NCI-H2081 (cell line): ENCODE measurements around the gene SELENOF.
"Not testable (repeated sequence)": the region's sequence is repeated elsewhere in the genome, so short reads cannot be mapped to it uniquely, and the experiment has no call there.

Experiments
- DNase-seq, 2 experiments: peaks; one replicate each; lab custom pipeline; 2025; lab: John Stamatoyannopoulos, UW

Gene SELENOF

GRCh38 chr1:86916752-86917151 is 2.8 kb upstream of the SELENOF start:
- no peak for DNase-seq

- no peak for DNase-seq
These were observed 1.9 kb upstream of the SELENOF start for GRCh38 chr1:86915737-86916235.

- DNase-seq: peak; percentile 33 to 56
These were observed 1.2 kb upstream of the SELENOF start for GRCh38 chr1:86914998-86915736.

- DNase-seq: no peak
These were observed 673 bp upstream of the SELENOF start, which contains the start of gene HS2ST1 for GRCh38 chr1:86914601-86914997. TSS of gene HS2ST1 (plus strand) at chr1:86914635.

GRCh38 chr1:86913399-86913895 is 479 bp downstream of the SELENOF start:
- DNase-seq: peak in 1 of 2 experiments; percentile 3

DNA sequence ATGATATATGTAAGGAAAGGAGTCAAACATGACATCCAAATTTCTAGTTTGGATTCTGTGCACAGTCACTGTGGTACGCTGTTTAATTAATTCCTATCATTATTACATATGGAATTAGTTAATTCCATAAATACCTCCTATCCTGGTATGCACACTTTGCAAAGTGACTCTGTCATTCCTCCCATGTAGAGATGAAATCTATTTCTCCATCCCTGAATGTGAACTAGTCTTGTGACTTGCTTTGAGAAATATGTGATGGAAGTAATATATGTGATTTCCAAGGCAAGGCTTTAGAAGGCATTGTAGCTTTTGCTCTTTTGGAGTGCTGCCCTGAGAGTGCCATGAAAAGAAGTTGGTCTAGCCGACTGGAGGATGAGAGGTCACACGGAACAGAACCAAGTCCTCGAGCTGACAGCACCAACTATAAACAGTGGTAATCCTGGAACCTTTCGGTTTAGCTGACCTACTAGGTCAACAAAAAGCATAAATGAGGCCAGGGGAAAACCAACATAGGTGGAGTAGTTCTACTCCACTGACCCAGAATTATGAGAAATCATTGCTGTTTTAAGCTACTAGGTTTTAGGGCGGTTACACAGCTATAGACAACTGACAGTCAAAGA is 1.5 kb downstream of the SELENOF start:
- DNase-seq: no peak

DNA sequence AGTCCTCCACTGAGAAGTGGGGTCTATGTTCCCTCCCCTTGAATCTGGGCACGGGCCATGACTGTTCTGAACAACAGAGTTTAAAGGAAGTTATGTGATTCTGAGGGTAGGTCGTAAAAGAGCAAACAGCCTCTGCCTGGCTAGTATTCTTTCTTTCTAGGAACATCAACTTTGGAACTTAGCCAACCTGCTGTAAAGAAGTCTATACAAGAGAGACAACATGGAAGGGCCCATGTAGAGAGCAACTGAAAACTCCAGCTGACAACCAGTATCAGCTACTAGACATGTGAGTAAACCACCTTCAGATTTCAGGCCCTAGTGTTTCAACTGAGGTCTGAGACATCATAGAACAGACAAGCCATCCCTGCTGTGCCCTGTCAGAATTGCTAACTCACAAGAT is 7.5 kb downstream of the SELENOF start:
- DNase-seq: peak in 1 of 2 experiments; percentile 1

DNA sequence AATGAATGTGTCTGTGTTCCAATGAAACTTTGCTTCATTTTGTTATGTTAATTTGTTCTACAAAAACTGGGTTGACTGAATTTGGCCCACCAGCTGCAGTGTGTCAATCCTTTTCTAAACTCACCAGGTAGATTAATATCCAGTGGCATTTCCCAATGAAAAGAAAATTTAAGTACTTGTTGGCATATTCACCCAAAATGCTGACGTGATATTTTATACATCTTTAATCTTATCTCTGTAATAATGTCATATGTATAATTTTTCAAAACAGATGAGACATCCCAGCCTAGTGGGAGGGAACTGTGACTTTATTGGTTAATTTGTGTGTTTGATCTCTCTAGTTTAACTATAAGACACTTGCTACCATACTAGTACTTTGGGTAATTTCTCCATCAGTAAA is 8.1 kb downstream of the SELENOF start:
- DNase-seq: no peak

DNA sequence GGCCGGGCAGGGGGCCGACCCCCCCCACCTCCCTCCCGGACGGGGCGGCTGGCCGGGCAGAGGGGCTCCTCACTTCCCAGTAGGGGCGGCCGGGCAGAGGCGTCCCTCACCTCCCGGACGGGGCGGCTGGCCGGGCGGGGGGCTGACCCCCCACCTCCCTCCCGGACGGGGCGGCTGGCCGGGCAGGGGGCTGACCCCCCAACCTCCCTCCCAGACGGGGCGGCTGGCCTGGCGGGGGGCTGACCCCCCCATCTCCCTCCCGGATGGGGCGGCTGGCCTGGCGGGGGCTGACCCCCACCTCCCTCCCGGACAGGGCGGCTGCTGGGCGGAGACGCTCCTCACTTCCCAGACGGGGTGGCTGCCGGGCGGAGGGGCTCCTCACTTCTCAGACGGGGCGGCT is 14.5 kb downstream of the SELENOF start:
- DNase-seq: not testable (repeated sequence)

DNA sequence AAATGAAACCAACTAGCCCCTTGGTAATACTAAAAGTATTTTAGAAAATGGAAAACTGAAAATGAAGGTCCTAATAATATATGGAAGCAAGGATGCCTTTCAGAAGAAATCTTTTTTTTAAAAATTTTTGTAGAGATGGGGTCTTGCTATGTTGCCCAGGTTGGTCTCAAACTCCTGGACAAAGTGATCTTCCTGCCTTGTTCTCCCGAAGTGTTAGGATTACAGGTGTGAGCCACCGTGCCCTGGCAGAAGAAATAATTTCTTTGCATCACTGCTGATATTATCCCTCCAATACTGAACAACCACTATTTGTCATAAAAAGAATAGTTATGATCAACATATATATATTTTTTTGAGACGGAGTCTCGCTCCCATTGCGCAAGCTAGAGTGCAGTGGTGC is 25.6 kb downstream of the SELENOF start:
- no peak for DNase-seq

DNA sequence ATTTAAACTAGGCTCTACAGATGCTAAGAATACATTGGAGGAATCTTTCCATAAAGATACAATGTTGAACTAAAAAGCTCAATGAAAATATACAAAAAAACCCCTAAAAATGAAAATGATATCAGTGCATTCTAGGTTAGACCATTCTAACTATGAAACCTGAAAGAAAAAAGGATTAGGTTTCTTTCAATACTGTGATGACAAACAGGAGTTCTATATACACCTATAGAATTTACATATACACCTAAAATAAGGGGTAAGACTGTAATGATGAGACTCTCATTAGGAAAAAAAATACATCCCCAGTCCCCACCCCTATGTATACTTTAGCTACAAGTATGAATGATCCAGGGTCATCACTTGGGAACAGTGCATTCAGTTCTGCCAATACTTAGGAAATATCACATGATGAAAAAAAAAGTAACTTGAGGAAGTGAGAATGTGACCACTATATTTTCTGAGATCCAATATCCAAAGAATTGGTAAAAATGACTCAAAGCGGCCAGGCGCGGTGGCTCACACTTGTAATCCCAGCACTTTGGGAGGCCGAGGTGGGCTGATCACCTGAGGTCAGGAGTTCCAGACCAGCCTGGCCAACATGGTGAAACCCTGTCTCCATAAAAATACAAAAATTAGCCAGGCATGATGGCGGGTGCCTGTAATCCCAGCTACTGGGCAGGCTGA is 26.3 kb downstream of the SELENOF start:
- no peak for DNase-seq

DNA sequence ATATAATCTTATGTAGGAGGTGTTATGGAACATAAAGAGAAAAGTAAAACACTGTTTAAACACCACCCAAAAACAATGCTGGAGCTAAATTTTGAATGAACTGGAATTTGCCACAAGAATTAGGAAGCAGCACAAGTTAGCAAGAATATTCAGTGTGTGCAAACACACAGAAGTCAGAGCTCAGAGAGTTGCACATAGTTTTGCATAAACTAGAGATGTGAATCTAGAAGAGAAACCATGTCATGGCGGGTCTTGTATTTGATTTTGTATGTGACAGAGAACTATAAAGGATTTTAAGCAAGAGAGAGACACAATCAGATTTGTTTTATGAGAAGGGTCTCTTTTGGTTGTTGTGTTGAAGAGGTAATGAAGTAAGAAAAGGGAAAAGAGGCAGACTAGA is 38.2 kb downstream of the SELENOF start:
- no peak for DNase-seq

DNA sequence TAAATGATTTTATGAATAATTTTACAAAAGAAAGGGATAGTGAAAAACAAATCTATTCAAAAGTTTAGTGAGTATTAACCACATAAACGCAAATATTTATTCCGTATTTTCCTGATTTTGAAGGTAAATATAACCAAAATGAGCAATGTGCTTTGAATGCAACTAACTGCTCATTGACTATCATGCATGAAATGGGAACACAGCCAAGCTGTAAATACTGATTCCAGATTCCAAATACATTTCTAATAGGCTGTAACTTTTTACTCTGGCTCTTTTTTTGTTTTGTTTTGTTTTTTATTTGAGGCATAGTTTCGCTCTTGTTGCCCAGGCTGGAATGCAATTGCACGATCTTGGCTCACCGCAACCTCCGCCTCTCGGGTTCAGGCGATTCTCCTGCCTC is 41.8 kb downstream of the SELENOF start:
- DNase-seq: no peak

- DNase-seq: no peak
These were observed 42.9 kb downstream of the SELENOF start for GRCh38 chr1:86871001-86871400.

GRCh38 chr1:86868477-86868876 is 45.4 kb downstream of the SELENOF start:
- DNase-seq: no peak

- DNase-seq: not testable (repeated sequence)
These were observed 46.6 kb downstream of the SELENOF start for GRCh38 chr1:86867278-86867677.

- DNase-seq: no peak
These were observed 47.3 kb downstream of the SELENOF start for GRCh38 chr1:86866665-86867064.

DNA sequence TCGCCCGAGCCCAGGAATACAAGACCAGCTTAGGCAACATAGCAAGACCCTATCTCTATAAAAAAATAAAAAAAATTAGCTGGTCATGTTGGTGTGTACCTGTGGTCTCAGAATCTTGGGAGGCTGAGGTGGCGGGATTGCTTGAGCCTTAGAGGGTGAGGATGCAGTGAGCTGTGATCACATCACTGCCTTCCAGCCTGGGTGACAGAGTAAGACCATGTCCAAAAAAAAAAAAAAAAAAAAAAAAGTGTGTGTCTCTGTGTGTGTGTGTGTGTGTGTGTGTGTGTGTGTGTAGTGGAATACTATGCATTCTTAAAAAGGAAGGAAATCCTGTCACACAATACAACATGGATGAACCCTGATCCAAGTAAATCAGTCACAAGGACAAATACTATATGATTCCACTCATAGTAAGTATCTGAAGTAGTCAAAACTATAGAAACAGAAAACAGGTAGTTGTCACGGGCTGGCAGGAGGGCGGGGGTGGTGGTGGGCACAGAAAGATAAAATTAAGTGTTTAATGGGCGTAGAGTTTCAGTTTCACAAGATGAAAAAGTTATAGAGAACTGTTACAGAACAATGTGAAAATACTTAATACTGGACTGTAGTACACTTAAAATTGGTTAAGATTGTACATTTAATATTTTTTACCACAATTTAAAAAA is 47.8 kb downstream of the SELENOF start:
- DNase-seq: no peak

- no peak for DNase-seq
These were observed 51.0 kb downstream of the SELENOF start for GRCh38 chr1:86862920-86863319.

DNA sequence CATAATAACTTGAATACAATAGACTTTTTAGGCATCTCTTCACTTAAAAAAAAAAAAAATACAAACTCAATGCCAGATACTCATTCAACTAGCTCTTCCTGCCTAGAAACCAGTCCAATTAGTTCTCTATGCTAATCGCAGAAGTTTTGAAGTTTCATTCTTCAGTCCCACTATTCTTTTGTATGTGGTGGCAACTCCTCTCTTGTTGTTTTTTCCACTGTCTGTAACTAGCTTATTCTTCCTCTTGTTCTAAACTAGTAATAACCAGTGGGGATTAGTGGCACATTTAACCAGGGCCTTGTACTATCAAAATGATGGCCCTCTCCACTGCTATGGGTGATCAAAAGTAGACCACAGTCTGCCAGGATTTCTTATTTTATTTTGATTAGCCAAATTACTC is 52.5 kb downstream of the SELENOF start:
- no peak for DNase-seq

GRCh38 chr1:86860424-86860823 is 53.5 kb downstream of the SELENOF start:
- DNase-seq: no peak

- DNase-seq: no peak
These were observed 53.9 kb downstream of the SELENOF start for GRCh38 chr1:86860020-86860419.
